MM.1S (cell line): ENCODE results near the gene ARL15.

ENCODE experiments used
- CTCF ChIP-seq: fragments of 300-600 bp; sonication (generic); IDR thresholded peaks from 2 replicates; pipeline ENCODE4 v1.5.1; 2016; ENCODE audit warnings: antibody characterized with exemption, low read length, mixed read lengths
- EZH2 ChIP-seq: fragments of 300-600 bp; sonication (generic); optimal IDR thresholded peaks from 2 replicates; pipeline ENCODE3; 2017; ENCODE audit warnings: low read depth, mild to moderate bottlenecking, antibody characterized with exemption, low read length, mixed read lengths

- TF ChIP-seq CTCF (no peak), EZH2 (no peak)
Measured at GRCh38 chr5:54091307-54092130, 218.9 kb downstream of the ARL15 start.
